Endometrial microvascular endothelial cells (primary cell): ENCODE measurements around the gene TLK2. TPM values are rescaled to one million over a fixed set of nuclear protein-coding genes. Genes with fewer than 3 reads are reported as not detected.

ENCODE experiments used
- in situ Hi-C: cut with HindIII; loops from 2 replicates; pipeline ENCODE4 v1.10.0; 2017; ENCODE audit warnings: low sequenced_read_pairs, low pct_unique_long_range_greater_than_20kb; ENCODE audit errors: inconsistent ontology term
- total RNA-seq: library from RNA; depleted of rRNA; stranded (reverse); fragments of >200 nt; gene quantifications from one replicate; pipeline ENCODE4 v1.2.3, GENCODE V29; 2015; ENCODE audit errors: inconsistent ontology term

TLK2 gene
- total RNA-seq, 1 donor from 2014 or later: 39.2 TPM

DNA sequence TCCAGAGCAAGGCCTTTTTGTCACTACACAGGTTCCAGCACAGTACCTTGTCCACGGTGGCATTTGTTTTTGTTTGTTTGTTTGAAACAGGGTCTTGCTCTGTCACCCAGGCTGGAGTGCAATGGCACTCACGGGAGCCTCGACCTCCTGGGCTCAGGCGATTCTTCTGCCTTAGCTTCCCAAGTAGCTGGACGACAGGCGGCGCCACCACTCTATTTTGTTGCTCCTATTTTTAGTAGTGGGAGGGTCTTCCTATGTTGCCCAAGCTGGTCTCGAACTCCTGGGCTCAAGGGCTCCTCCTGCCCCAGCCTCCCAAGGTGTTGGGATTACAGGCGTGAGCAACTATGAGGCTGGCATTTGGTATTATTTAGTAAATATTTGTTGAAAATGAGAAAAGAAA, 159.2 kb downstream of the TLK2 start:
- in situ Hi-C loops: no loop called here

DNA sequence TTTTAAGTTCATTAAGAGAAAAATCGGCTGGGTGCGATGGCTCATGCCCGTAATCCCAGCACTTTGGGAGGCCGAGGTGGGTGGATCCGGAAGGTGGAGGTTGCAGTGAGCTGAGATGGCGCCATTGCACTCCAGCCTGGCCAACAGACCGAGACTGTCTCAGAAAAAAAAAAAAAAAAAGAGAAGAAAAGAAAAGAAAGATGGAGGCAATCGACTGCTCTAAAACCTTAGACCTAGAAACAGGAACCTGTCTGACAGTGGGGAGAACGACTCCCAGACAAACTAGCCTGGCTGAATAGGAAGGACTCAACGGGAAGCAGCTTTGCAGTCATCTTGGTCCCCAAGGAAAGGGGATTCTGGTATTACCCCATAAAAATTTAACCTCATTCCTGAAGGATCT, 162.5 kb downstream of the TLK2 start:
- in situ Hi-C loops: no loop called here

DNA sequence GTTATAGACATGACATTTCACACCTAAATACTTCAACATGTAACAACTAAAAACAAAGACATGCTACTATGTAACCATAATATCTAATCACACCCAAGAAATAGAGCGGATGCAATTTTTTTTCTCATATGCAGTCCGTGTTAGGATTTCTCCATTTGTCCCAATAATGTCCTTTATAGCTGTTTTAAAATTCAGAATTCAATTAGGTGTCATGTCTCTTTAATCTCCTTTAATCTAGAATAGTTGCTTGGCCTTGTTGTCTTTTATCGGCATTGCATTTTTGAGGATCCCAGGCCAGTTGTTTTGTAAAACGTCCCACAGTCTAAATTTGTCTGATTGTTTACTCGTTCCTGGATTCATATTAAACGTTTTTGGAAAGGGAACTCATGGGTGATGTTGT, 163.3 kb downstream of the TLK2 start:
- in situ Hi-C loops: no loop called here

DNA sequence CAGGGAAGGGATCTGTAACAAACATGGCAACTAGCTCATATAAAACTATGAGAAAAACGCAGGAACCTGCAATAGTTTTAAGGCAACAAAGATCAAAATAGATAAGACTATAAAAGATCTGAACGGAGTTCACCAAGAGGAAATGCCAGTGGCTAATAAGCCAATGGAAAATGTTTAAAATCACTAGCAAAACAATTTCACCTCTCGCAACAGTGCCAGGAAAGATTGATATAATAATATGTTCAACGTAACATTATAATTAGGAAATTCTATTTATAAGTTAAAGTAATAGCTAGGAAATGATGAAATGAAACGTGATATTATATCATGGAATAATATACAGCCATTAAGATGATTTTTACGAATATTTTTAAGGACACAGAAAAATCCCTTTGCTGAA, 164.9 kb downstream of the TLK2 start:
- in situ Hi-C loops: no loop called here

DNA sequence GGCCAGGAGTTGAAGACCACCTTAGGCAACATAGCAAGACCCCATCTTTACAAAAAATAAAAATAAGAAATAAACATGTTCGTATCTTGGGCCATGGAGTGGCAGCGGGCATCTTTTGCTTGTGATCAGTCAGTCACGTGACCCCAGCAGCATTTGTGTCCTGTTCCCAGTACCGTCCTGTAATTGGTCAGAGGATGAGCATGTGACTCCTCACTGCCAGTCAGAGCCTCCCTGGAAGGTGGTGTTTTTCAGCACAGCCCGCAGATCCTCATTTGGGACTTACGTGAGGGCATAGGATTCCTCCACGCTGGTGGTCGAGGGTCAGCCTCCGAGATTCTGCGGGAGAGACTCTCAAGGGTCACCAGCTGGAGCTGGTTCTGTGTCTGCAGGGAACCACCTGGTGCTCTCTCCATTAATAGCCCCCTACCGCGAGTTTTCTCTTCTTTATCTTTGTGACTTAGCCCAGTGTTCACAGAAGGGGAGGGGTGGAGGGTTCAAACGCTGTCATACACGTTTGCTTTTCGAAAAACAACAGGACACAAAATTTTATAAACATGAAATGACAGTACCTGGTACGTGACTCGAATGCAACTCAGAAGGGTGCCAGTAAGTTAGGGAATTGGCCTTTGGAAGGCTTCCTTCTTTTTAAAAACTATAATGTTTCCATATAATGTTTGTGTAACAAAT, 166.0 kb downstream of the TLK2 start:
- in situ Hi-C loops: no loop called here

DNA sequence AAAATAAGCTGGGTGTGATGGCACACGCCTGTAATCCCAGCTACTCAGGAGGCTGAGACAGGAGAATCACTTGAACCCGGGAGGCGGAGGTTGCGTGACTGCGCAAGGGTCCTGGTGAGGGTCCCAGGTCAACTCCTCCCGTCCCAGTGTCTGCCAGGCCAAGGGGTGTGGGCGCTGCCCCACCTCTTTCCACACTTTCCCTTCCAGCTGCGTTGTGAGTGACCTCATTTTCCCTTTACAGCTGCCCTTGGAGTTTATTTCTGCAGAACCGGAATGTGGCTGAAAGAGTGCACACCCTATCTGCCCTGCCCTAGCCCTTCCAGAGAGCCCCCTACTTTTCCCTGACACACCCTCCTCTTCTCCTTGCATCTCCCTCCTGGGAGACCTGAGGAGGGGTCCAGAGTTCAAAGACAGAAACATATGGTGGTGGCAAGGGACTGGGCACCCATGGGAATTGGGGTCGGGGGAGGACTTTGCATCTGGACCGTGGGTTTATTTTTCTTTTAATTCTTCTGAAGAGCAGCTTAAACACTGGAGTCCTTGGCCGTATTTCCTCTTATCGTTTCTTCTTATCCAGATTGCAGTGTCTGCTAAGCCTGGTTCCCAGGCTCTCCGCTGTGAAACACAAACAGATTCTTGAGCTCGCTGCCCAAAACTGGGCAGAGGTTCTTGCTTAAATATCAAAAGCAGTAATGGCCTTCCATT, 169.8 kb downstream of the TLK2 start:
- in situ Hi-C loops: no loop called here

DNA sequence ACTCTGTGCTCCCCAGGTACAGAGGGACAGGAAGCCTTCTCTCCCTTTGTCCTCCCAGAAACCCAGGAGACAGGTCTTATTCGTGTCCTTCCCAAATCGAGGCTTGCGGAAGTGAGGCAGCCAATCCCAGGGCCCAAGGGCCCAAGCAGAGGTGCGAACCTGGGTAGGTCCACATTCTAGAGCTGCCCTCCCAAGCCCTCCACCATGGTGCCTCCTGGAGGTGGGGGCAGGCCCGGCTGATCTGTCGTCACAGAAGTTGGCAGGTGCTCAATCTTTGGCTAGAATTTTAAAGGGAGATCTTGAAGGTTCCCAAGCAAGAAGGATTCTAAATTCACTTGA, 170.3 kb downstream of the TLK2 start:
- in situ Hi-C loops: no loop called here

DNA sequence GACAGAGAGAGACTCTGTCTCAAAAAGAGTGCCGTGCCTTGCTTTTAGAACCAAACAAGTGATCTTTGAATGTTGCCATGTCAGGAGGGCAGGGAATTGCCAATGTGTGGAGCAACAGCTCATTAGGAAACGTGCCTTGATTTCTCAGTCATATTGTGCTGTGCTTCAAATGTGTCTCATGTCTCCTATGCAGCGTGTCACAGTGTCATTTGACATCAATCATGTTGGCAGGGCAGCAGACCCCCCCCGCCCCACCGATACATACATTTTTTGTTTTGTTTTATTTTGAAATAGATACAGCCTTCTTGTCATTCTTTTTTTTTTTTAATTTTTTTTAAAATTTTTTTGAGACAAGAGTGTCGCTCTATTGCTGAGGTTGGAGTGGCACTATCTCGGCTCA, 170.9 kb downstream of the TLK2 start:
- in situ Hi-C loops: no loop called here

DNA sequence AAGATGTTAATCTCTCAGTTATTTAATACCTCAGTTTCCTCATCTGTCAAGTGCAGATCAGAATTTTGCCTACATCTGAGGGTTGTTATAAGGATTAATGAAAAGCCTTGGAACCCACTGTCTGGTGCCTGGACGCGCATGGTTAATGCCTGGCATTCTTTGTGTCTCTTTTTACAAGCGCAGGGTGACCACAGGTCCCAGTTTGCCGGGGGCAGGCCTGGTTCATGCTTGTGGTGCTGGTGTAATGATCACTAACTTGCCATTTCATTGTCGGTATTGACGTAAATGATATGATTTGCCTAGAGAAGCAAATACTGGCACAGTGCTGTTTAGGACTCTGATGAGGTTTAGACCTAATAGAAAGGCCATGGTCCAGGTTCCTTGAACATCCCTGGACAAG, 172.0 kb downstream of the TLK2 start:
- in situ Hi-C loops: no loop called here

DNA sequence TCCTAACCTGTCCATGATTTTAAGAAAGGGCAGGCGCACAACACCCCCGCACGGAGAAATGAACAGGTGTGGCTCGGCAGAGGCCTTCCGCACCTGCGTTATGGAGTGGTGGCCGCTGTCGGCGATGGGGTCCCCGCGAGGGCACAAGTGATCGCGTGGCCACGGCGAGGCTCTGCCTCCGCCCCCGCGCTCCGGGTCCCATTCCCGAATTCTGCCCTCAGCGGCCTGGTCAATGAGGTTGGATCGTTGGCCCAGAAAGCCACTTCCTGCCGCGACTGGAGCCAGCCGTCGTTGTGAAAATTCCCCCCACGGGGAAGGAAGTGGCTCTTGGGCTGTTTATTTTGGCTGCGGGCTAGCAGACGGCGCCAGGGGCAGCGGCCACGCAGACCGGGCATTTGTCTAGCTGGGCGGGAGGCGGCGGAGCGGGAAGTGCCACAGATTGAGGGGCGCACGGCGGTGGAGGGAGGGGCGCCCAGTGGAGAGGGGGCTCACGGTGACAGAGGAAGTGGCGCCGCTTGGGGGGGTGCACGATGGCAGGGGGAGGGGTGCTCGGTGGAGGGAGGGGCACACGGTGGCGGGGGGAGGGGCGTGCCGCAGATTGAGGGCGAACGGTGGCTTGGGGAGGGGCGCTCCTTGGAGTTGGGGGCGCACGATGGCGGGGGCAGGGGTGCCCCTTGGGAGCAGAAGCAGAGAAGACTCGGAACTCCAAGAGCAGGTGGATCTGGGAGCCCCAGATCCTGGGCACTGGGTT, 173.8 kb downstream of the TLK2 start:
- in situ Hi-C loops: no loop called here

DNA sequence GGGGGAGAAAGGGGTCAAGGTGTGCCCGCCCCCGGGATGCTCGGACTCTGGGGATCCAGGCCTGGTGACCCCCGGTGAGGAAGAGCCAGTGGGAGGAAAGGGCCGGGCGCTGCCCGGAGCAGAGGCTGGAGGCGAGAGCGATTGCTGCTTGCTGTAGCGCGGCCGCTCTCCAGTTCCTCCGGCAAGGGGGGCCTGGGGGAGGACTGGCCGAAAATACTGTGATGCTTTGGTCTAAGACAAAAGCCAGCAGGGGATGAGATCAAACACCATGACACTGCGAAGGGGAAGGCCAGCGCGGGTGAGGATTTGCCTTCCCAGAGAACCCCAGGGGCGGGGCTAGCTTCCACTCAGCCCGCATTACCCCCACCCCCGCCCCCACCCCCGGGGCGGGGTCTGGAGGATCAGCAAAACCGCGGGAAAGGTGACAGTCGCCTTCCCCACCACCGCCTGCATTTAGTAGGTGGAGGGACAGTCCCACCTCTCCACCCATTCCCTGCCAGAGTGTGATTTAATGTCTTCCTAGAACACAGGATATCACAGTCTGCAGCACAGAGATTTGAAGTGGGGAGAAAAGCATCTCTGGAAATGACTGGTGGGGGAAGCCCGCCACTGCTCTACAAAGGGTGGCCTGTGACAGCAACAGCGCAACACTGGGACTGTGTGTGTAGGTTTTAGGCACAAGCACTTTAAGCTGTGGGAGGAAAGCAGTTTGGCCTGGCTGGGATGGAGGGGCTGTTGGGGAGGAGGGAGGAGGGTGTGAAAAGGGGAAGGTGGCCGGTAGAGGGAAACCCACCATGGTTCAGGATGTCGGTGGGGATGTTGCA, 174.6 kb downstream of the TLK2 start:
- in situ Hi-C loops: no loop called here

DNA sequence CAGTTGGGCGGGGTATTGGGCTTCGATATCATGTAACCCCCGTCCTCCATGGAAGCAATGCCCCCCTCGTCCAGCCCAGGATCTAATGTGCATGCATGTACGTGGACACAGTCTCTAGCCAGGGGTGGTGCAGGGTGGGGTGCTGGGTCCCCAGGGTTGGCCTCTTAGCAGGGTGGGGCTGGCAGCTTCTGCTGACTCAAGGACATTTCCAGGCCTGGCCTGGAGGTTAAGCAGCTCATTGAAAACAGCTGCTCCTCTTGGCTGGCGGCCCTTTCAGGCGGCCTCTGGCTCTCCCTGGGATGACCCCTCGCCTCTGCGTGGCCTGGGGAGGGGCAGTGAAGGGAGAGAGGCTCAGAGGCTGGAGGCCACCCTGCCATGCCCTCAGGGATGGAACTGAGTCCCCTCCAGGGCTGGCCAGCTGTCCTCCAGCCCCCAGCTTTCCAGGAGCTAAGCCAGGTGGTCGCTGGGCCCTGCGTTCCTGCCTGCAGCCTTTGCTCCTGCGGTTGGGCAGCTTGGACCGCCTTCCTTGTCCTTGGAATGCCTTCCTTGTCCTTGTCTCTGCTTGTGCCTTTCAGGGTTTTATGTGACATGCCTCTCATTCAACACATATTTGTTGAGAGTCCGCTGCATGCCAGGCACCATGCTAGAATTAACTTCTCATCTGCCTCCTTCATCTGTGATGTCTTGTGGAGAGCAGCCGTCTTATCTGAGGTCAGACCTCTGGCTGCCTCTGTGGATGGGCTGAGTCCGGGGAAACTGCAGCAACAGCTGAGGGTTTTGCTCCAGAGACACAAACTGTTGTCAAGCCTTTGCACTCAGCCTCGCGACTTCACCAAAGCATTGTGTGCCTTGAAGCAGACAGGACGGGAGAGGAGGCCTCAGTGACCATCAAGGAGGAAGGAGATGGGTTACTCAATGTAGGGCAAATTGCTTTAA, 175.5 kb downstream of the TLK2 start:
- in situ Hi-C loops: no loop called here

DNA sequence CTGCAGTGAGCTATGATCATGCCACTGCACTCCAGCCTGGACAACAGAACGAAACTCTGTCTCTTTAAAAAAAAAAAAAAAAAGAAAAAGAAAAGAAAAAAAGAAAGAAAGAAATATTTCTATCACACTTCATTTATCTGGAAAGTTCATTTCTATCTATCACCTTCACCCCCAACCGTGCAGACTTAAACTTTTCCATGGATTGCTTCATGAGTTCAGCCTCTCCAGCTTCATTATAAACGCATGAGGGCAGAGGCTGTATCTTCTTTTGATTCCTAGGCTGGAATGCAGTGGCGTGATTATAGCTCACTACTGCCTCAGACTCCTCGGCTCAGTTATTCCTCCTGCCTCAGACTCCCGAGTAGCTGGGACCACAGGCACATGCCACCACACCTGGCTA, 177.0 kb downstream of the TLK2 start:
- in situ Hi-C loops: no loop called here

DNA sequence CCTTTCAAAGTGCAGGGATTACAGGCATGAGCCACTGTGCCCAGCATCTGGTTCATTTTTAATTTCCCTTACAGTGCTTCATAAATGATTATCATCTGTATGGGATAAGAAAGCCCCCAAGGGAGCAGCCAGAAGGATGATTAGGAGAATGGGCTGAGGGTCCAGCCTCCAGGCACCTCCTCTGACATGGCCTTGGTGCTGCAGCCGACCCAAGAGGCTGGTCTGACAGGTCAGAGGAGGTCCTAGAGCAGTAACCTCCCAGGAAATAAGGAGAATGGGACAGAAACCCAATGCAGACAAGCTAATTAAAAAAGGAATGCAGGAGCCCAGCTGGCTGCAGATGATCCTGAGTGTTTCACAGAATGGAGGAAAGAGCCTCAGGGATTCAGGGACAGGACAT, 177.8 kb downstream of the TLK2 start:
- in situ Hi-C loops: no loop called here

DNA sequence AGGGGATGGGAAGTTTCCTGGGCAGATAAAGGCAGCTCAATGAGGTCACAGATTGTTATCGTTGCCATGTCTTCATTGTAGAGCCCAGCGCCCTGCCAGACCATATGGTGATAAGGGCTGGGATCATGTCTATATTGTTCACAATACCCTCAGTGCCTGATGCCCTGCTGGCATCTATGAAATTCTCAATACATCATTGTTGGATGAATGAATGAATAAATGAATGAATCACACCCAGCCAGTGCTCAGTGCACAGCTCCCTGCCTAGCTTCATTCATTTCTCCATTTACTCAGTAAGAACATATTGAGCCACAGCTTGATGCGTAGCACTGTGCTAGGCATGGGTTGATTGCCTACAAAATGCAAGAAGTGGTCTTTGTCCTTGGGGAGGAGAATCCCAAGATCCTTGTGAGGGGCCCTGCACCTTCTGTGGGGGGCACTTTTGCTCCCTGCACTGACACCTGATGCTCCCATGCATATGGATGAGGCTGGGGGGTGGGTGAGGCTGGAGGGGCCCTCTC, 178.6 kb downstream of the TLK2 start:
- in situ Hi-C loops: no loop called here

DNA sequence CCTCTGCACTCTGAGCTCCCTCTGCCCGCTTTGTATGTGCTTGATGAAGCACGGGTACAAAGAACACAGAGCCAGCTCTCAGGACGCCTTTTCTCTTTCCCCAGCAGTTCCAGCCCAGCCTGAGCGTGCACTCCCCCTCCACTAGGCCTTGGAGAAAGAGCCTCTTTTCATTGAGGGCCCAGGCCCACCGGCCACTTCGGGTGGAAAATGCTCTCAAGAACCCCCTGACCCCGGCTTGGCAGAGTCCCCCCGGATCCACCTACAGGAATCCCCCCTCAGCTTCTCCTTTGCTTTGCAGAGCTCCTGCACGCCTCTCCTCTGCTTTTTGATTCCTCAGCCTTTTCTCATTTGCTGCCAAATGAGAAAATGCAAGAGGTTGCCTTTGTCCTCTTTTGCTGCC, 179.1 kb downstream of the TLK2 start:
- in situ Hi-C loops: no loop called here

DNA sequence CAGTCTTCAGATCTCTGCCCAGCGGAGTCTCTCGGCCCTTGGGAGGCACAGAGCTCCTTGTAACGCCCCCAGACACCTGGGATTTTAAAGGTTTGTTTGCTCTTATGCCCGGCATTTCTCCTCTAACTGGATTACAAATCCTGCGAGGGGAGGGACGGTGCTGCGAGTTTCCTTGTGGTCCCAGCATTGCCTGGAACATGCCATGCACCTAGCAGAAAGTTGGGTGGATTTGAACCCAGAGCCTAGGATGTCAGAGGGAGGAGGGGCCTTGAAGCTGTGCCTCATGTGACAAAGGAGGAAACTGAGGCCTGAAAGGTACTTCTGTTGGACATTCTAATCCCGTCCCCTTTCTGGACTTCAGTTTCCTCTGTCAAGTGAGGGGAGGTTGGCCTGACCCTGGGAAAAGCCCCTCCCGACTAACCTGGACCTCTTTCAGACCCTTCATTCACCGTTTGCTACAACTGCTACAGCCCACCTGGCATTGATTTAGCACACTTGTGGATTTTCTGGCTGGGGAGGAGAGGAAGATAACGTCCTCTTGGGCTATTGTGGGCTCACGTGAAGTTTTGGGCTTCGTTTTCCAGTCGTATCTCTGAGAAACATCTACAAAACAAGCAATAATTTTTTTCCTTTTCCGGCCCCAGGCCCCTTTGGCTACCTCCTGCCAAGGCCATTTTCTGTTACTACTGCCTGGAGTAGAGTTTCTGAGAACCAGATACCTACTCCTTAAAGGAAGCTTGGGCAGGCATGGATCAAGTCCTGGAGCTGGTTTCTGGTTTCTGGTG, 179.7 kb downstream of the TLK2 start:
- in situ Hi-C loops: no loop called here
